ENCODE results near the gene DRG2.

The DRG2 gene, protein sequence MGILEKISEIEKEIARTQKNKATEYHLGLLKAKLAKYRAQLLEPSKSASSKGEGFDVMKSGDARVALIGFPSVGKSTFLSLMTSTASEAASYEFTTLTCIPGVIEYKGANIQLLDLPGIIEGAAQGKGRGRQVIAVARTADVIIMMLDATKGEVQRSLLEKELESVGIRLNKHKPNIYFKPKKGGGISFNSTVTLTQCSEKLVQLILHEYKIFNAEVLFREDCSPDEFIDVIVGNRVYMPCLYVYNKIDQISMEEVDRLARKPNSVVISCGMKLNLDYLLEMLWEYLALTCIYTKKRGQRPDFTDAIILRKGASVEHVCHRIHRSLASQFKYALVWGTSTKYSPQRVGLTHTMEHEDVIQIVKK

DNA sequence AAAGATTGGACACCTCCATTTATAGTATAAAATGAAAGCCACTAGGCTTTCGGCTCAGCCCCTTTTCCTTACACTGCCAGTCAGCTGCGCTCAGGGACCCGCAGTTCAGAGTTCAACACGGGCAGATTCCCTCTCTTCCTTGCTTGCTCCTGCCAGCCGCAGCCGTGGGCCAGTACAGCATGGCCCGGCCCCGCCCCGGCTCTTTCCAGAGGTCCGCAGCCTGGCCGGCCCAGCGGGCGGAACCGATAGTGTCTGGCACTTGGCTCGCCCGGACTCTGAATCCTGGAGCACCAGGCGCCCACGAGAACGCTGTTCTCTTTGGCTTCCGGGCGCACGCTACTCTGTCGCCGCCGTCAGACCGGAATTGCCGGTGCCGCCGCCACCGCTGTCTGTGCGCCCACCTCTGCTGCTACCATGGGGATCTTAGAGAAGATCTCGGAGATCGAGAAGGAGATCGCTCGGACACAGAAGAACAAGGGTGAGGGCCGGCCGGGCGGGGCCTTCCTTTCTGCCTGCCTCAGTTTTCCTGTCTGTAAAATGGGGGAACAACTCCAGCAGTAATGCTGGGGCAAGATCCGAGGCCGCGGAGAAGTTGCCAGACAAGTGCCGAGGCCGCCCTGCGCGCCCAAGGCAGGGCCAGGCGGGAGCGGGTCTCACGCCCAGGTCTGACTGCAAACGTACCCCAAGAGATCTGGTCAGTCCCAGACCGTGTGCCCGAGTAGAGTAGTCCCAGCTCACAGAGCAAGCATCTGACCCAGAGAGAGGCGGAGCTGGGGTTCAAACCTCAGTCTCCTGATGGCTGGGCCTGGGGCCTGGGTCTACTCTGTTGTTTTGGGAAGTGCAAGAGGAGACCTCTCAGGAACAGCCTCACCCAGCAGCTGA lies at the start of gene DRG2:
TSS of gene DRG2 (plus strand) at position 339 of the 882 bp plus-strand sequence. CDS start at position 415, 76 bp downstream.
- DNase-seq (ENCODE audit: low read depth, low spot score): peak; percentile 54

DNA sequence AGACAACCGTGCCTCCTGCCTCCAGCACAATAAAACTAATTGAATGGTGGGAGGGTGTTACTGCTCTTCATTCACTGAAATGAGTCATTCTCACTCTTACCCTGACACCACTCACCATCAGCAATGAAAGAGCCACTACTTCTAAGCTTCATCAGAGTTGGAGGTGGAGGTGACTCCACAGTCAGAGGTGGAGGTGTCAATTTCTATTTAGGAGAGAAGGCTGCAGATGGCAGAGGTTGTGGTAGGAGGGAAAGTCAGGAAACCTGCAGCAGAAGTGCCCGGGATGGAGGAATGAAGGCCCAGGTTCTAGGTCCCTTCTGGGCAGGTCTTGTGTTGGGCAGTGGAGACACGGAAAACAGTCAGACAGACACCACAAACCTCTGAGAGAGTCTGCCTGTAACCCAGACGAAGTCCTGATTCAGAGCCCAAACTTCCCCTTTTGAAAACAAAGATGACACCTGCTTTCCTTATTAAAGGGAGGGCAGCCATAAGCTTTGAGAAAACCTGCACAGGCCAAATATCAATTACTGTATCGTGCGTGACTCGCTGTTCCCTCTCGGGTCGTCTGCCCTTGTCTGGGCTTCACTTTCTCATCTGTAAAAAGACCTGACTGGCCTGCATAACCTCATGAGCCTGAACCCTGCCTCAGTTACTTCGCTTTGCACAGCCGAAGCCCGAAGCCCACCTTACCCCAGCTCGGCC lies 49.4 kb upstream of the DRG2 start:
- DNase-seq (ENCODE audit: low read depth, low spot score): no peak

DNA sequence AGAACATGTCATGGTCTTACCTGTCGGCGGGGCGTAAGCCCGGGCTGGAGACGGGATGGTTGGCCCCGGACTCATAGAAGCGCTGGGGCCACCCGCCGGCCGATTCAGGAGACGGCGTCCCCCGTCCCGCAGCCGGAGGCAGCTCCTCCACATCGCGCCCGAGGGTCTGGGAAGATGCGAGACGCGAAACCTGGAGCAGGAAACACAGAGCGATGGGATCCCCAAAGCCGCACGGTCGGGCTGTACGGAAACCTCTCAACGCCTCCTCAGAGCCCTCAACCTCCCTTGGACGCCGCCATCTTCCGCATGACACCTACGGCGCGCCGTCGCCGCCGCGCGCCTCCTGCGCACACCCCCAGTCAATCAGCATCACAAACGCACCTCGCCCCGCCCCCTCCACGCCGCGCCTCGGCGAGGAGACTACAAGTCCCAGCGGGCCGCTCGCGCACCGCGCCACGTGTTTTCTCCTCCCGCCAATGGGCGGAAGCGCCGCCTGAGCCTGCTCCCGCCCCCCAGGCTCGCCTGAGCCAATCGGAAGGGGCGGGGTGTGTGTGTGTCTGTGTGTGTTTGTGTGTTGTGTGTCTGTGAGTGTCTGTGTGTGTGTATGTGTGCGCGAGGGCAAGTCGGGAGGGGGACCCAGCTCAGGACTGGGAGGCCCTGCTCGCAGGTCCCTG lies 48.8 kb upstream of the DRG2 start, which contains the start of the genes ATPAF2 and GID4:
TSS of gene ATPAF2 (minus strand) at position 308 of the 674 bp plus-strand sequence. CDS start at position 153, 155 bp downstream.
TSS of gene GID4 (plus strand) at position 548 of the 674 bp plus-strand sequence. CDS start at position 605, 57 bp downstream.
- DNase-seq (ENCODE audit: low read depth, low spot score): peak; percentile 92

DNA sequence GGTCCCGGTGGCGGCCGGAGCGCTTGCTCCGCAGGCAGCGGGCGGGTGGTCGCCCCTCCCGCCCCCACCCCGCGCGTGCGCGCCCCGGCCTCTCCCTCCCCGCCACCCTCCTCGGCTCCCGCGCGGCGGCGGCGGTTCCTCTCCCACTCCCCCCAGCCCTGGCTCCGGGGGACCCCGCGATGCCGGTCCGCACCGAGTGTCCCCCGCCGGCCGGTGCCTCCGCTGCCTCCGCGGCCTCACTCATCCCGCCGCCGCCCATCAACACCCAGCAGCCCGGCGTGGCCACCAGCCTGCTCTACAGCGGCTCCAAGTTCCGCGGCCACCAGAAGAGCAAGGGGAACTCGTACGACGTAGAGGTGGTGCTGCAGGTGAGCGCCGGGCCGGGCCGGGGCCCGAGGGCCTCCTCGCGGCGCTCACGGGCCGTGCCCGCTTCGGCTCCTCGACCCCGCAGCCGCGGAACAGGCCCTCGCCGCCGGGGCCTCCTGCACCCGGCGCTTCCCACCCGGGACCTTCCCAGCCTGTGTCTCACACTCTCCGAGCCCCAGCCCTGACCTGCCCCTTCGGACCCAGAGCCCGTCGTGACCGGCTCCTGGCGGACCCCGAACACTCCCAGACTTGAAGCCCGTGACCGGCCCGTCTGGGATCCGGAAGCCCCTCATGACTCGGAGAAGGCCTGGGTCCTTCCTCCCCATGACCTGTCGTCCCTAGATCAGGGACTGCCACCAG lies 48.0 kb upstream of the DRG2 start:
- no peak for DNase-seq (ENCODE audit: low read depth, low spot score)

DNA sequence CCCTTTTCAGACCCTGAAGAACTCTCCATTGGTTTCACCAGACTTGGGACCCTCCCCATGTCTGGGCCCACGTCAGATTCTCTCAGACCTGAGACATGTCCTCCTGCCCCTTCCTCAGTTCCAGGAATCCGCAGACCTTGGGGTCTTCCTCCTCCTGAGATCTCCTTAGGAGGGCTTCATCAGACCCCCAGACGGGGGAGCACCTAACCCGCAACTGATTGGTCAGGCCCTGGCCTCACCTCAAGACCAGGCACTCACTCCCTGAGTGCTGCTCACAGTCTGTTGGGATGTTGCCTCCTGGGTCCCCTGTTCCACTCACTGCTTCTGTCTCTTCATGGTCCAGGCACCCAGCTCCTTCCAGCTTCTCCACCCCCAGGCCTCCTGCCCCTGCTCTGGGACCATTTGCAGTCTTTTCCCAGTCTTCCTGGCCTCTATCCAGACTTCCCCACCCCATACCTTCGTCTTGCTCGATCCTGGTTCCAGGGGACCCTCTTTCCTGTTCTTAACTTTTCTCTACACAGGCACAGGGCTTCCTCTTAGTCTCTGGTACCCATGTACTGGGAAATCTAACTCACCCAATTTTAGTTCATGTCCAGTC lies 47.4 kb upstream of the DRG2 start:
- DNase-seq (ENCODE audit: low read depth, low spot score): no peak

DNA sequence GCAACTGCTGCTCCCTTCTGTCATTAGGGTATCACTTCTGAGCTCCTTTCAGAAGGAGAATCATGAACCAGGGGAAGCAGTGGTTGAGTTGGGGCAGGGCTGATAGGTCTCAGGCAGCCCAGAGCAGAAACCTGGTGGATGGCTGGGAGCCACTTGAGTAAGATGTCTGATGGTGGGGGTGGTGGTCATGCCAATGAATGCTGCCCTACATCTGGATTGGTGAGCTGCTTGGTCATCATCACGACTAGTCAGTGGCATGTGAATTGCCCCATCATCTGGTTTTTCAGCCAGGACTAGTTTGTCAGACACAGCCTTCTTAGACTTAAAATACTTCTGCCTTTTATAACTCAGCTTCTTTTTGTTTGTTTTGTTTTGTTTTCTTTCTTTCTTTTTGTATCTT lies 46.0 kb upstream of the DRG2 start:
- no peak for DNase-seq (ENCODE audit: low read depth, low spot score)

DNA sequence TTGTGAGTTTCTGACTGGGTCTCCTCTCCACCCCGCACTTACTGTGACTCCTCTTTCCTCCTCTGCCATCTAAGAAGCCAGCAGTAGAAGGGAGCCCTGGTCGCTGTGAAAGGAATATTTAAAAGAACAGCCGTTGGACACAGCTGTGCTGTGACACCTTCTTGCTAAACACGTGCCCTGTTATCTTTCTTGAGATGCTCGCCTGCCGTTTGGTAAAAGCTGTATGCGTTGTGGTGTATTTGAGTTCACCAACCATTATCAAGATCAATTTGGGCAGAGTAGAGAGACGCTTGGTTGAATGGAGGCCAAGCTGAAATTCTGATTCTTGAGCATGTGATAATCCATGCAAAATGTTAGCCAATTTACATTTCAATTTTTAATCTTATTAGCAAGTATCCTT lies 44.8 kb upstream of the DRG2 start:
- no peak for DNase-seq (ENCODE audit: low read depth, low spot score)

DNA sequence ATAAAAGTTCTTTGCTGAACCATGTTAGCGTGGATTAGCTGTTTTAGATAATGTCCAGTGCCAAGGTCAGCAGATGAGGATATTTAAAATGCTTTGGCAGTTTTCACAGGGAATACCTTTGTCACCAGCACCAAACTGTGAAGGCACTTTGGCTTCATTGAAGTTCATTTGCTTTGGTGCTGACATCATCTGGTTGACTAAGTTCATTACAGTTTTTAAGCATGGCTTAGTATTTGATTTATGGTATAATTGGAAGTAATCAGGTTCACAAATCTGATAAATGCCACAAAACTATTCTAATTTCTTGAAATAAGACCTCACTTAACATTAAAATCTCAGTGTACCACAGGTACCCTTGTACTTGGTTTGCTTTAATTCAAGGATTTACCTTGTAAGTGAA lies 44.3 kb upstream of the DRG2 start:
- DNase-seq (ENCODE audit: low read depth, low spot score): no peak

DNA sequence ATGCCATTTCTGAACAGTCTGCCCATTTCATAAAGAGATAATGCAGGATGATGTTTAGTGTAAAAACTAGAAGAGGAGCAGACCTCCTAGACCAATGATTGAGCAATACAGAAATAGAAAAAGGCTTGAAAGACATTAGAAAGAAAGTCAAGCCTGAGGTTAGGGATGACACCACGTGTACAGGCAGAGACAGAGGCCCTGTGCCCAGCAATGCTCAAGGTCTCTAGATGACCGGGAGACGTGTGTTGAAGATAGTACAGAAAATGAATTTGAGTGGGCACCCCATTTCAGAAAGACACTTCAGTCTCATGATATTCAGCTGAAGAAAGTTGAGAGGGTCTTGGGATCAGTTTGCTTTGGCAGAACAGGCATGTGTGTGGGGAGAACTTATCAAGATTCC lies 43.1 kb upstream of the DRG2 start:
- DNase-seq (ENCODE audit: low read depth, low spot score): no peak

DNA sequence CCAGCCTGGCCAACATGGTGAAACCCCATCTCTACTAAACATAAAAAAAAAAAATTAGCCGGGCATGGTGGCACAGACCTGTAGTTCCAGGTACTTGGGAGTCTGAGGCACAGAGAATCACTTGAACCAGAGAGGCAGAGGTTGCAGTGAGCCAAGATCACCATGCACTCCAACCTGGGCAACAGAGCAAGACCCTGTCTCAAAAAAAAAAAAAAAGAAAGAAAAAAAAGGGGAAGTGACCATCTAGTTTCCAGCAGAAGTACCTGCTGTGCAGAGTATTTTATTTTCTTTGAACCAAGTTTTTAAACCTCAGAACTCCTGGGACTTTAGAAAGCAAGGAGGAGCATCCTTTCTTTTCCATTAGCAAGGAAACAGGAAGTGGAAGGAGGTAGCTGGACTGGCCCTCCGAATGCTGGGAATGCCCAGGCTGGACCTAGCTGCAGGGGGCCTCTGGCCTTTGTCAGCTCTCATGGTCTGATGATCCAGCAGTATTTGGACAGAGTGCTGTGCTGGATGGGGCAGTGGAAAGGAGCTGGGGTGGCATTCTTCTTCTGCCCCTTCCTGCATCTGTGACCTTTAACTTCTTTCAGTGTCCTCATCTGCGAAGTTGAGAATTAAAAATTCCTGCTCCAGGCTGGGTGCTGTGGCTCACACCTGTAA lies 41.9 kb upstream of the DRG2 start:
- DNase-seq (ENCODE audit: low read depth, low spot score): no peak

DNA sequence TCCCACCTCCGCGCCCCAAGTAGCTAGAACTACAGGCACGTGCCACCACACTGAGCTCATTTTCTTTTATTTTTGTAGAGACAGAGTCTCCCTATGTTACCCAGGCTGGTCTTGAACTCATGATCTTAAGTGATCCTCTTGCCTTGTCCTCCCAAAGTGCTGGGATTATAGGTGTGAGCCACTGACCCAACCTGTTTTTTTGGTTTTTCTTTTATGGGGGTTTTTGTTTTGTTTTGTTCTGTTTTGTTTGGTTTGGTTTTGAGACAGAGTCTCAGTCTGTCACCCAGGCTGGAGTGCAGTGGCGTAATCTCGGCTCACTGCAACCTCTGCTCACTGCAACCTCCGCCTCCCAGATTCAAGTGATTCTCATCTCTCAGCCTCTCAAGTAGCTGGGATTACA lies 32.2 kb upstream of the DRG2 start:
- no peak for DNase-seq (ENCODE audit: low read depth, low spot score)

DNA sequence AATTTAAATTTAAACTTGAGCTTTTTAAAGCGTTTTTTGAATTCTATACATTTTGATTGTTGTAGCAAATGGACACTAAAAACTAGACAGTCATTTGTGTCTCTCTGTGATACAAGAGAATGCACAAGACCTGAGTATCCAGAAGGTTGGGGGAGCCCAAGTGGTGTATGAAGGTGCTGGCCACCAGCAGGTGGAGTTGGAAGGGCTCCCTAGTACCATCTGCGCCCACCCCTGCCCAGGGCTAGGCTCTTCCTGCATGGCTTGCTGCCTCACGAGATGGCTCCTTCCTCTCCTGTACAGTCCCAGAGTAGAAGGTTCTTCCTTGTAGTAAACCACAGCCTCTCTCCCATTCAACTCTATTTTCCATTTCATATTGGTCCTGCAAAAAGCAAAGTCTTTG lies 31.5 kb upstream of the DRG2 start:
- no peak for DNase-seq (ENCODE audit: low read depth, low spot score)

DNA sequence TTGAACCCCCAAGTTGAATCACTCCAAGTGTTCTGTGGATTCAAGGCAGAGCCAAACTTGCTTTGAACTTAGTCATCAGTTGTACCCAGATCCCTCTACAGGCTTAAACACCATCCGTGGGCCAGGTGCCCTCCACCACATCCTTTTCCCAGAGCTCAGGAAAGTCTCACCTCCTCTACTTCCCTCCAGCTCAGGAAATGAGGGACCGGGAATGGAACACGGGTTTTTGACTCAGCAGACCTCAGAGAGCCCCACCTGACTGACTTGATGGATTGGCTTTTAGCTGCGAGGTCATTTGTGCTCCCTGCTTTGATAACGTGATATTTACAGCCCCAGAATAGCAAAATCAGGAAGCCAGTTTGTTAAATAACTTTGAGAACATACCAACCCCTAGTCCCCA lies 28.5 kb upstream of the DRG2 start:
- no peak for DNase-seq (ENCODE audit: low read depth, low spot score)

DNA sequence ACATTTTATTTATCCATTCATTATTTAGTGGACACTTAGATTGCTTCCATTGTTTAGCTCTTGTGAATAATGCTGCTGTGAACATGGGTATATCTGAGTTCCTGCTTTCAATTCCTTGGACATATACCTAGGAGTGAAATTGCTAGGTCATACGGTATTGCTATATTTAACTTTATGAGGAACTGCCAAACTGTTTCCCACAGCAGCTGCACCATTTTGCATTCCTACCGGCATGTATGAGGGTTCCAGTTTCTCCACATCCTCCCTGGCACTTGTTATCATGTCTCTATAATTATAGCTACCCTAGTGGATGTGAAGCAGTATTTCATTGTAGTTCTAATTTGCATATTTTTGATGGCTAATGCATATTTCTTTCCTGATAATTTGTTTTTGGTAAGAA lies 23.7 kb upstream of the DRG2 start:
- DNase-seq (ENCODE audit: low read depth, low spot score): no peak

DNA sequence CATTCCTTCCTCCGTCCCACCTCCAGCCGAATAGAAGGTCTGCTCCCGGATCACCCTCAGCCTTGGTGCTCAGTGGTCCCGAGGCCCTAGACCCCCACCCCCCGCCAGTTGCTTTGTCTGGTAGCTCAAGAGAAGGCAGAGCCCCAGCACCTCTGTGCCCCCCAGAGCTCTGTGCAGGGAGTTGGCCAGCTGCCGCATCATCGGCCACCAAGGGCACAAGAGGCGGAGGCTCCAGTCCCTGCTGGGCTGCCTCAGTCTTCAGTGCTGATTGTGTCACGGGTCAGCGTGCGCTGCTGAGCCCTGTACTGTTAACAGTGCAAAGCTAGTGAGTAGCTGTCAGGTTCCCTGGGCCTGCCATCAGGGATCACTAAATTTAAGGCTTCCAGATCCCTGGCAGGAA lies 22.2 kb upstream of the DRG2 start:
- no peak for DNase-seq (ENCODE audit: low read depth, low spot score)

DNA sequence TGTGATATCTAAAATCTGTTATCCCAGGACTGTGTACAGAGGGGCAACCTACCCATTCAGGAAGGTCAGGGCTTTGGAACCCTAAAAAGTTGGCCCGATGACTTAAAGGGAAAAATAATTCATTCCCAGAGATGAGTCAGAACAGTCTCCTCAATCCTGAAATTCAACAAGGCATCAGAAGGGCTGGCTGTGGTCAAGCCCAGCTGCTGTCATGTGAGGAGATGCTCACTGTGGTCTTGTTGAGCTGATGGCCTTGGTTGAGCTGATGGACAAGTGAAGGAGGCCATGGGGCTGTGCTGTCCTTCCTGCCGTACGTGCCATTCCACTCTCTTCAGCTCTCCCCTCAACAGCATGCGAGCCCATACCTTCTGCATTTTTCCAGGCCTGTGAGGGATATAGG lies 20.9 kb upstream of the DRG2 start:
- DNase-seq (ENCODE audit: low read depth, low spot score): no peak

DNA sequence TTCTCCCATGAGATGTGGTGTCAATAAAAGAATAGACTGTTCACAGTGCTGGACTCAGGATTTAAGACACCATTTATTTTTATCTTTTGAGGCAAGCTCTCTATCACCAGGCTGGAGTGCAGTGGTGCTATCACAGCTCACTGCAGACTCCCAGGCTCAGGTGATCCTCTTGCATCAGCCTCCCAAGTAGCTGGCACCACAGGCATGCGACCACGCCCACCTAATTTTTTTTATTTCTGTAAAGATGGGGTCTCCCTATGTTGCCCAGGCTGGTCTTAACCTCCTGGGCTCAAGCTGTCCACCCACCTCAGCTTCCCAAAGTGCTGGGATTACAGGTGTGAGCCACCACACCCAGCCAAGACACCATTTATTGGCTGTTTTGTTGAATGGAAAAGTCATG lies 18.6 kb upstream of the DRG2 start:
- DNase-seq (ENCODE audit: low read depth, low spot score): no peak

DNA sequence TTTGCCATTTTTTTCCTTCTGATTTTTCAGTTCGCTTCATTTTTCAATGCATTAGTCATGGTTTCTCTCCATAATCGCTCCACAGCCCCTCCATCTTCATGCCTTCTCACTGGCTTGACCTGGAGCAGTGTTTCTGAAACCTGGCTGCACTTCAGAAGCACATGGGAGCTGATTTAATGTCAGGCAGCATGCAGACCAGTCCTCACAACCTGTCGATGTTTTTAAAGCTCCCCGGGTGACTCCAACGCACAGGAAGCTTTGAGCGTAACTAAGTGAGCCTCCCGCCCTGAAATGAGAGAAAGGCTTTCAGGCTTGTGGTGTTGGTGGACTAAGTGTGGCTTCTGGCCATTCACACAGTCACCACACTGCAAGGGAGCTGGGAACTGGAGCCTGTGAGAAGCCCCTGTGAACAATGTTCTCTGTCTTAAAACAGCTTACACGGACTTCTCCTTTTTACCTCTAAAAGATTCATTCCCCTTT lies 16.8 kb upstream of the DRG2 start:
- no peak for DNase-seq (ENCODE audit: low read depth, low spot score)

DNA sequence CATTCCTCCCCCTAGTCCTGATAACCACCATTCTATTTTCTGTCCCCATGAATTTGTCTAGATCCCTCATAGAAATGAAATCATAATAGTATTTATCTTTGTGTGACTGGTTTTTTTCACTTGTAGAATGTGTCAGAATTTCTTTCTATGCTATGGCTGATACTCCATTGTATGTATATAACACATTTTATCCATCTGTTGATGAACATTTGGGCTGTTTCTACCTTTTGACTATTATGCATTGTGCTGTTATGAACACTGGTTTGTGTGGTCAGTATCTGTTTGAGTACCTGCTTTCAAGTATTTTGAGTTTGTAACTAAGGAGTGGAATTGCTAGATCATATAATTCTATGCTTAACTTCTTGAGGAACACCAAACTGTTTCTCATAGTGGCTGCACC lies 16.0 kb upstream of the DRG2 start:
- no peak for DNase-seq (ENCODE audit: low read depth, low spot score)

All from iPS DF 19.7 (cell line).